ENCODE data around the gene CYB5R3. TPM values are rescaled to one million over a fixed set of nuclear protein-coding genes. Genes with fewer than 3 reads are reported as not detected.

CYB5R3 gene
- total RNA-seq, 1 experiment from 2014 or later, result 85.4 TPM

DNA sequence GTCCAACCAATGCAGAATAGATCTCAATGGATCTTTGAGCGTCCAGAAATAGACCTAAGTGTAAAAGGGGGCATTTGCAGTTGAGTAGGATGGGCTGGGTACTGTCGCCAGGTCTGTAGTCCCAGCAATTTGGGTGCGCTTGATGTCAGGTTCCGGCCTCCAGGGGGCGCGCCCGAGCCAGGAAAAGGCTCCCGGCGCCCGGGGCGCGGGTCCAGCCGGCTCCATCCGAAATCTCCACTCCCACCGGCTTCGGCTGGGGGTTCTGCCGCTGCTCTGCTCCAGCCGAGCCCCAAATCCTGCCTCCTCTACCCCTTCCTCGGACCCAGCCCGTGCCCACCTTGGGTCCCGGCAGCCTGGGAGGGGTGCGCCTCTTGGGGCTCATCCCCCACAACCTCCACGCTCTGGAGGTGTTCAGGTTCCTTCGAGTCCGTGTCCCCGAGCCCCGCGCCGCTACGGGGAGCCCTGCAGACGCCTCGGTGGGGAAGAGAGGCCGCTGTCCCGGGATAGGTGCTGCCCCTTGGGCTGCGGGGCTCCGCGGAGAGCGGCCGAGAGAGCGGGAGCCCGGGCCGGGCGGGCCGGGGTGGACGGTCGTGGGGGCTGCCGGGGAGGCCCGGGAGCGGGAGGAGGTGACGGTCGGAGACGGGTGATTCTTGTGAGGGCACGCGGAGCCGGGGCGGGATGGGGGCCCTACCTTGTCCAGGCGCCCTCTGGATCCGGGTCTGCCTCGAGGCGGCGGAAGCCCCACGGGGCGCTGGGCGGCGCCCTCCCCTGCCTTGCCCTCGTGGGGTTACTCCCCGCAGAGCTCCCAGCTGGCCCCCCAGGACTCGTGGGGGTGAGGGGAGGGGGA is 13.0 kb upstream of the CYB5R3 start (continued):
- TF ChIP-seq, protein P1, sequence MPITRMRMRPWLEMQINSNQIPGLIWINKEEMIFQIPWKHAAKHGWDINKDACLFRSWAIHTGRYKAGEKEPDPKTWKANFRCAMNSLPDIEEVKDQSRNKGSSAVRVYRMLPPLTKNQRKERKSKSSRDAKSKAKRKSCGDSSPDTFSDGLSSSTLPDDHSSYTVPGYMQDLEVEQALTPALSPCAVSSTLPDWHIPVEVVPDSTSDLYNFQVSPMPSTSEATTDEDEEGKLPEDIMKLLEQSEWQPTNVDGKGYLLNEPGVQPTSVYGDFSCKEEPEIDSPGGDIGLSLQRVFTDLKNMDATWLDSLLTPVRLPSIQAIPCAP (CRISPR knock-in tag; IDR thresholded peaks at IDR 0.05), result no peak
- no peak for TF ChIP-seq NFE2L1 (CRISPR knock-in tag; IDR thresholded peaks at IDR 0.05)
- TF ChIP-seq ESRRA (CRISPR knock-in tag; IDR thresholded peaks at IDR 0.05; ENCODE audit: borderline replicate concordance), result no peak
- TF ChIP-seq, protein P2, sequence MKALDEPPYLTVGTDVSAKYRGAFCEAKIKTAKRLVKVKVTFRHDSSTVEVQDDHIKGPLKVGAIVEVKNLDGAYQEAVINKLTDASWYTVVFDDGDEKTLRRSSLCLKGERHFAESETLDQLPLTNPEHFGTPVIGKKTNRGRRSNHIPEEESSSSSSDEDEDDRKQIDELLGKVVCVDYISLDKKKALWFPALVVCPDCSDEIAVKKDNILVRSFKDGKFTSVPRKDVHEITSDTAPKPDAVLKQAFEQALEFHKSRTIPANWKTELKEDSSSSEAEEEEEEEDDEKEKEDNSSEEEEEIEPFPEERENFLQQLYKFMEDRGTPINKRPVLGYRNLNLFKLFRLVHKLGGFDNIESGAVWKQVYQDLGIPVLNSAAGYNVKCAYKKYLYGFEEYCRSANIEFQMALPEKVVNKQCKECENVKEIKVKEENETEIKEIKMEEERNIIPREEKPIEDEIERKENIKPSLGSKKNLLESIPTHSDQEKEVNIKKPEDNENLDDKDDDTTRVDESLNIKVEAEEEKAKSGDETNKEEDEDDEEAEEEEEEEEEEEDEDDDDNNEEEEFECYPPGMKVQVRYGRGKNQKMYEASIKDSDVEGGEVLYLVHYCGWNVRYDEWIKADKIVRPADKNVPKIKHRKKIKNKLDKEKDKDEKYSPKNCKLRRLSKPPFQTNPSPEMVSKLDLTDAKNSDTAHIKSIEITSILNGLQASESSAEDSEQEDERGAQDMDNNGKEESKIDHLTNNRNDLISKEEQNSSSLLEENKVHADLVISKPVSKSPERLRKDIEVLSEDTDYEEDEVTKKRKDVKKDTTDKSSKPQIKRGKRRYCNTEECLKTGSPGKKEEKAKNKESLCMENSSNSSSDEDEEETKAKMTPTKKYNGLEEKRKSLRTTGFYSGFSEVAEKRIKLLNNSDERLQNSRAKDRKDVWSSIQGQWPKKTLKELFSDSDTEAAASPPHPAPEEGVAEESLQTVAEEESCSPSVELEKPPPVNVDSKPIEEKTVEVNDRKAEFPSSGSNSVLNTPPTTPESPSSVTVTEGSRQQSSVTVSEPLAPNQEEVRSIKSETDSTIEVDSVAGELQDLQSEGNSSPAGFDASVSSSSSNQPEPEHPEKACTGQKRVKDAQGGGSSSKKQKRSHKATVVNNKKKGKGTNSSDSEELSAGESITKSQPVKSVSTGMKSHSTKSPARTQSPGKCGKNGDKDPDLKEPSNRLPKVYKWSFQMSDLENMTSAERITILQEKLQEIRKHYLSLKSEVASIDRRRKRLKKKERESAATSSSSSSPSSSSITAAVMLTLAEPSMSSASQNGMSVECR (CRISPR knock-in tag; IDR thresholded peaks at IDR 0.05; ENCODE audit: borderline replicate concordance), result peak; percentile 18; the same call in 1 of the 2 replicates
- TF ChIP-seq, protein P3, sequence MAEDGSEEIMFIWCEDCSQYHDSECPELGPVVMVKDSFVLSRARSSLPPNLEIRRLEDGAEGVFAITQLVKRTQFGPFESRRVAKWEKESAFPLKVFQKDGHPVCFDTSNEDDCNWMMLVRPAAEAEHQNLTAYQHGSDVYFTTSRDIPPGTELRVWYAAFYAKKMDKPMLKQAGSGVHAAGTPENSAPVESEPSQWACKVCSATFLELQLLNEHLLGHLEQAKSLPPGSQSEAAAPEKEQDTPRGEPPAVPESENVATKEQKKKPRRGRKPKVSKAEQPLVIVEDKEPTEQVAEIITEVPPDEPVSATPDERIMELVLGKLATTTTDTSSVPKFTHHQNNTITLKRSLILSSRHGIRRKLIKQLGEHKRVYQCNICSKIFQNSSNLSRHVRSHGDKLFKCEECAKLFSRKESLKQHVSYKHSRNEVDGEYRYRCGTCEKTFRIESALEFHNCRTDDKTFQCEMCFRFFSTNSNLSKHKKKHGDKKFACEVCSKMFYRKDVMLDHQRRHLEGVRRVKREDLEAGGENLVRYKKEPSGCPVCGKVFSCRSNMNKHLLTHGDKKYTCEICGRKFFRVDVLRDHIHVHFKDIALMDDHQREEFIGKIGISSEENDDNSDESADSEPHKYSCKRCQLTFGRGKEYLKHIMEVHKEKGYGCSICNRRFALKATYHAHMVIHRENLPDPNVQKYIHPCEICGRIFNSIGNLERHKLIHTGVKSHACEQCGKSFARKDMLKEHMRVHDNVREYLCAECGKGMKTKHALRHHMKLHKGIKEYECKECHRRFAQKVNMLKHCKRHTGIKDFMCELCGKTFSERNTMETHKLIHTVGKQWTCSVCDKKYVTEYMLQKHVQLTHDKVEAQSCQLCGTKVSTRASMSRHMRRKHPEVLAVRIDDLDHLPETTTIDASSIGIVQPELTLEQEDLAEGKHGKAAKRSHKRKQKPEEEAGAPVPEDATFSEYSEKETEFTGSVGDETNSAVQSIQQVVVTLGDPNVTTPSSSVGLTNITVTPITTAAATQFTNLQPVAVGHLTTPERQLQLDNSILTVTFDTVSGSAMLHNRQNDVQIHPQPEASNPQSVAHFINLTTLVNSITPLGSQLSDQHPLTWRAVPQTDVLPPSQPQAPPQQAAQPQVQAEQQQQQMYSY (CRISPR knock-in tag; IDR thresholded peaks at IDR 0.05), result no peak
- TF ChIP-seq KAT7 (CRISPR knock-in tag; IDR thresholded peaks at IDR 0.05; ENCODE audit: borderline replicate concordance), result no peak
- no peak for TF ChIP-seq CBFB (CRISPR knock-in tag; IDR thresholded peaks at IDR 0.05; ENCODE audit: low read depth)
- TF ChIP-seq TEAD4 (CRISPR knock-in tag; IDR thresholded peaks at IDR 0.05), result no peak
- no peak for TF ChIP-seq ZNF263 (CRISPR knock-in tag; IDR thresholded peaks at IDR 0.05; ENCODE audit: low read depth)
- TF ChIP-seq, protein P4, sequence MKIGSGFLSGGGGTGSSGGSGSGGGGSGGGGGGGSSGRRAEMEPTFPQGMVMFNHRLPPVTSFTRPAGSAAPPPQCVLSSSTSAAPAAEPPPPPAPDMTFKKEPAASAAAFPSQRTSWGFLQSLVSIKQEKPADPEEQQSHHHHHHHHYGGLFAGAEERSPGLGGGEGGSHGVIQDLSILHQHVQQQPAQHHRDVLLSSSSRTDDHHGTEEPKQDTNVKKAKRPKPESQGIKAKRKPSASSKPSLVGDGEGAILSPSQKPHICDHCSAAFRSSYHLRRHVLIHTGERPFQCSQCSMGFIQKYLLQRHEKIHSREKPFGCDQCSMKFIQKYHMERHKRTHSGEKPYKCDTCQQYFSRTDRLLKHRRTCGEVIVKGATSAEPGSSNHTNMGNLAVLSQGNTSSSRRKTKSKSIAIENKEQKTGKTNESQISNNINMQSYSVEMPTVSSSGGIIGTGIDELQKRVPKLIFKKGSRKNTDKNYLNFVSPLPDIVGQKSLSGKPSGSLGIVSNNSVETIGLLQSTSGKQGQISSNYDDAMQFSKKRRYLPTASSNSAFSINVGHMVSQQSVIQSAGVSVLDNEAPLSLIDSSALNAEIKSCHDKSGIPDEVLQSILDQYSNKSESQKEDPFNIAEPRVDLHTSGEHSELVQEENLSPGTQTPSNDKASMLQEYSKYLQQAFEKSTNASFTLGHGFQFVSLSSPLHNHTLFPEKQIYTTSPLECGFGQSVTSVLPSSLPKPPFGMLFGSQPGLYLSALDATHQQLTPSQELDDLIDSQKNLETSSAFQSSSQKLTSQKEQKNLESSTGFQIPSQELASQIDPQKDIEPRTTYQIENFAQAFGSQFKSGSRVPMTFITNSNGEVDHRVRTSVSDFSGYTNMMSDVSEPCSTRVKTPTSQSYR (CRISPR knock-in tag; IDR thresholded peaks at IDR 0.05), result 0 out of 2 replicates have a peak, but pooled peaks have one; percentile 39
- no peak for TF ChIP-seq ATF1 (CRISPR knock-in tag; IDR thresholded peaks at IDR 0.05)
- TF ChIP-seq, protein P5, sequence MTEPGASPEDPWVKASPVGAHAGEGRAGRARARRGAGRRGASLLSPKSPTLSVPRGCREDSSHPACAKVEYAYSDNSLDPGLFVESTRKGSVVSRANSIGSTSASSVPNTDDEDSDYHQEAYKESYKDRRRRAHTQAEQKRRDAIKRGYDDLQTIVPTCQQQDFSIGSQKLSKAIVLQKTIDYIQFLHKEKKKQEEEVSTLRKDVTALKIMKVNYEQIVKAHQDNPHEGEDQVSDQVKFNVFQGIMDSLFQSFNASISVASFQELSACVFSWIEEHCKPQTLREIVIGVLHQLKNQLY (CRISPR knock-in tag; IDR thresholded peaks at IDR 0.05), result no peak
- no peak for TF ChIP-seq GTF2I (CRISPR knock-in tag; conservative IDR thresholded peaks at IDR 0.05)
- TF ChIP-seq, protein P6, sequence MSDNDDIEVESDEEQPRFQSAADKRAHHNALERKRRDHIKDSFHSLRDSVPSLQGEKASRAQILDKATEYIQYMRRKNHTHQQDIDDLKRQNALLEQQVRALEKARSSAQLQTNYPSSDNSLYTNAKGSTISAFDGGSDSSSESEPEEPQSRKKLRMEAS (CRISPR knock-in tag; IDR thresholded peaks at IDR 0.05), result peak; percentile 69
- TF ChIP-seq TEAD1 (CRISPR knock-in tag; IDR thresholded peaks at IDR 0.05), result no peak
- TF ChIP-seq, protein P7, sequence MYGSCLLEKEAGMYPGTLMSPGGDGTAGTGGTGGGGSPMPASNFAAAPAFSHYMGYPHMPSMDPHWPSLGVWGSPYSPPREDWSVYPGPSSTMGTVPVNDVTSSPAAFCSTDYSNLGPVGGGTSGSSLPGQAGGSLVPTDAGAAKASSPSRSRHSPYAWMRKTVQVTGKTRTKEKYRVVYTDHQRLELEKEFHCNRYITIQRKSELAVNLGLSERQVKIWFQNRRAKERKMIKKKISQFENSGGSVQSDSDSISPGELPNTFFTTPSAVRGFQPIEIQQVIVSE (CRISPR knock-in tag; IDR thresholded peaks at IDR 0.05; ENCODE audit: borderline replicate concordance), result no peak
- TF ChIP-seq, protein P8, sequence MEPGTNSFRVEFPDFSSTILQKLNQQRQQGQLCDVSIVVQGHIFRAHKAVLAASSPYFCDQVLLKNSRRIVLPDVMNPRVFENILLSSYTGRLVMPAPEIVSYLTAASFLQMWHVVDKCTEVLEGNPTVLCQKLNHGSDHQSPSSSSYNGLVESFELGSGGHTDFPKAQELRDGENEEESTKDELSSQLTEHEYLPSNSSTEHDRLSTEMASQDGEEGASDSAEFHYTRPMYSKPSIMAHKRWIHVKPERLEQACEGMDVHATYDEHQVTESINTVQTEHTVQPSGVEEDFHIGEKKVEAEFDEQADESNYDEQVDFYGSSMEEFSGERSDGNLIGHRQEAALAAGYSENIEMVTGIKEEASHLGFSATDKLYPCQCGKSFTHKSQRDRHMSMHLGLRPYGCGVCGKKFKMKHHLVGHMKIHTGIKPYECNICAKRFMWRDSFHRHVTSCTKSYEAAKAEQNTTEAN (CRISPR knock-in tag; IDR thresholded peaks at IDR 0.05), result no peak
- TF ChIP-seq GABPB1 (CRISPR knock-in tag; IDR thresholded peaks at IDR 0.05), result no peak
- no peak for TF ChIP-seq SOX15 (CRISPR knock-in tag; IDR thresholded peaks at IDR 0.05)
- TF ChIP-seq, protein P9, sequence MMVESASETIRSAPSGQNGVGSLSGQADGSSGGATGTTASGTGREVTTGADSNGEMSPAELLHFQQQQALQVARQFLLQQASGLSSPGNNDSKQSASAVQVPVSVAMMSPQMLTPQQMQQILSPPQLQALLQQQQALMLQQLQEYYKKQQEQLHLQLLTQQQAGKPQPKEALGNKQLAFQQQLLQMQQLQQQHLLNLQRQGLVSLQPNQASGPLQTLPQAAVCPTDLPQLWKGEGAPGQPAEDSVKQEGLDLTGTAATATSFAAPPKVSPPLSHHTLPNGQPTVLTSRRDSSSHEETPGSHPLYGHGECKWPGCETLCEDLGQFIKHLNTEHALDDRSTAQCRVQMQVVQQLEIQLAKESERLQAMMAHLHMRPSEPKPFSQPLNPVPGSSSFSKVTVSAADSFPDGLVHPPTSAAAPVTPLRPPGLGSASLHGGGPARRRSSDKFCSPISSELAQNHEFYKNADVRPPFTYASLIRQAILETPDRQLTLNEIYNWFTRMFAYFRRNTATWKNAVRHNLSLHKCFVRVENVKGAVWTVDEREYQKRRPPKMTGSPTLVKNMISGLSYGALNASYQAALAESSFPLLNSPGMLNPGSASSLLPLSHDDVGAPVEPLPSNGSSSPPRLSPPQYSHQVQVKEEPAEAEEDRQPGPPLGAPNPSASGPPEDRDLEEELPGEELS (CRISPR knock-in tag; IDR thresholded peaks at IDR 0.05), result no peak

Measured in WTC11 (cell line).